GM18867 (cell line): ENCODE measurements around the gene USP4.
"Not testable (repeated sequence)": the region's sequence is repeated elsewhere in the genome, so short reads cannot be mapped to it uniquely, and the experiment has no call there.

Experiments
- ATAC-seq: cut with Tn5 transposase; IDR thresholded peaks from one replicate; pipeline ENCODE4 v1.9.1; 2021; ENCODE audit warnings: mild to moderate bottlenecking, moderate library complexity; ENCODE audit not compliant: unreplicated experiment

Gene USP4

GRCh38 chr3:49351521-49352011 is 11.7 kb upstream of the USP4 start:
- ATAC-seq: no peak

DNA sequence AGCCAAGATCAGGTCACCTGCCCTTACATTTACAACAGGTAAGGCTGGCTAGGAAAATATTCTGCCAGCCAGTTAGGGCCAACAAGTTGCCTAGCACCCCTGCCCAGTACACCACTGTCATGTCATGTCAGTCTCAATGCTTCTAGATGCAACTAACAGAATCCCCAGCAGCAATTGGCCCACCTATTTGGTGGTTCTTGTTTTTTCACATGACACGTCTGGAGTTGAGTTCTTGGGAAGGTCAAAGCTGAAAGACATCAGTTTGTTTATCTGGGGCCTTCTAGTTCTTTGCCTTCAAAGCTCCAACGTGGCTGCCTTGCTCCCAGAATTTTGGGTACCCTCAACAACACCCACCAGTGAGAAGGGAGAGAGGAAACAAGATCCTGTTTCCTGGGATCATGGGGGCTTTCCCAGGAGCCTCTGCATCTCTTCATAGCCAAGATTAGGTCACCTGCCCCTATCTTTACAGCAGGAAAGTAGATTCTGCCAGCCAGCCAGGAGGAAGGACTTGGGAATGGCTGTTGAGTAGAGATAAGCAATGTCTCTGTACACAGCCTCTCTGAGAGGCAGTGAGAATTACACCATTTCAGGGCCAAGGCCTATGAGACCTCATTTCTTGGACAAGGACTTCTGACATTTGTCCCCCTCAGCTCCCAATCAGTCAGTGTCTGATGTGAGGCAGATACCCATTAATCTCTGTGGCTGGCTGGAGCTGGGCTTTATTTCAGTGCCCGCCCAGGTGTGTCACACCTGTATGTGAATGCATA is 9.7 kb upstream of the USP4 start:
- no peak for ATAC-seq

- not testable (repeated sequence) for ATAC-seq
These were observed 8.5 kb upstream of the USP4 start for GRCh38 chr3:49348361-49348760.

- ATAC-seq: no peak
These were observed 7.0 kb upstream of the USP4 start for GRCh38 chr3:49346797-49347251.

DNA sequence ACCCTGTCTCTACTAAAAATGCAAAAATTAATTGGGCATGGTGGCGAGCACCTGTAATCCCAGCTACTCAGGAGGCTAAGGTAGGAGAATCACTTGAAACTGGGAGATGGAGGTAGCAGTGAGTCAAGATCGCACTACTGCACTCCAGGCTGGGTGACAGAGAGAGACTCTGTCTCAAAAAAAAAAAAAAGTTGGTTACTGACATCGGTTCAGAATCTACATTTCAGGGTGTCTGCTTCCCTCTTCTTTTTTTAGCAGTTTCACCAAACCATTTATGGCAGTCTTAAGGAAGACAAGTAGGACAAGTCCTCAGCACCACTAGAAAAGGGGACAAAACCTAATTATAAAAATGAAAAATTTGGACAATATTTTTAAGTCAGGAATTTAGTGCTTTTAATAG is 3.3 kb upstream of the USP4 start:
- ATAC-seq: no peak

DNA sequence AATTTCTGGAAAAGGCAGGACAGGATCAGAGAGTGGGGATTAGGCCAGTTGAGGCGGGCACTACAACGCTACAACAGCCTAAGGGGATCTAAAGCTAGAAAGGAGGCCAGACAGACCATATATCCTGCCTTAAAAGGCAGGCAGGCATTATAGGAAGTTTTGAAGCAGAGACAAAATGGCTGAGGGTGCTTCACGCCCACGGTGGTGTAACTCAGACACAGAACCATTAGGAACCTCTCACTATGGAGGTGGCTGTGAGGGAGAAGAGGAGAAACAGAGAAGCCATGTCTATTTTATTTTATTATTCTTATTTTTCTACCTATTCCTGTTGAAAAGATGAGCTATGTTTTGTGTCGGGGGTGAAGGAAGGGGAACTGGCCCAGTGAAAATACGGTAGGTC is 2.1 kb upstream of the USP4 start:
- no peak for ATAC-seq

DNA sequence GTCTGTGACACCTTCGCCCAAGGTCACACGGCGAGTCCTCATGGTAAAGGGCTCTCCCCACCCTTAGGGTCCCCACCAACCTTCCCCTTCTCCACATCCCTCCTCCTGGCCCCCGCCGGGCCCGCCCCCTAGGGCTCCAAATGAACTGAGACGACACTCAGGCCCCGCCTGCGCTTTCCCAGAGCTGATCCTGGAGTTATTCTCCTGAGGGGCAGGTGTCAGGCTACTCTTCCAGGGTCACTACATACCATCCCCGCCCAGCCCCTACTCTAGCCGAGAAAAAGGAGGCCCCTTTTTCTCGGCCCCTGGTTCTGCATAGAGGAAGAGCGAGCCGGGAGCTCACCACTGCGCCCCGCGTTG is 292 bp downstream of the USP4 start:
- ATAC-seq: peak; percentile 6

DNA sequence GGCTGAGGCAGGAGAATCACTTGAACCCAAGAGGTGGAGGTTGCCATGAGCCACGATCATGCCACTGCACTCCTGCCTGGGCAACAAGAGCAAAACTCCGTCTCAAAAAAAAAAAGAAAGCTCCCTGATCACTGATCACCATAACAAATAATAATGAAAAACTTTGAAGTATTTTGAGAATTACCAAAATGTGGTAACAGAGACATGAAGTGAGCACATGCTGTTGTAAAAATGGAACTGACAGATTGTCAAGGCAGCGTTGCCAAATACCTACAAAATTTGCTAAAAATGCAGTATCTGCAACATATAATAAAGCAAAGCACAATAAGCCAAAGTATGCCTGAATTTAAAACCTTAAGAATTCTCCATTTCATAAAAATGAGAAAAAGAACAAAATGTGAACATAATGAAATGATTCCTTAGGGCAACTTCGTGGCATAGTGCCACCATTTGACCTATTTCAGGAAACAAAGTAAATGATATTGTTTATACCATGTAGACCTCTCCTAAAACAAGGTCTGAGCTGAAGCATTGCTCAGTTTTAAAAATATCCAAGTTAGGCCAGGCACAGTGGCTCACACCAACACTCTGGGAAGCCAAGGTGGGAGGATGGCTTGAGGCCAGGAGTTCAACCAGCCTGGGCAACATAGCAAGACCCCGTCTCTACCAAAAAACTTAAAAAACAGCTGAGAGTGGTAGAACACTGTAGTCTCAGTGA is 5.8 kb downstream of the USP4 start:
- ATAC-seq: no peak

DNA sequence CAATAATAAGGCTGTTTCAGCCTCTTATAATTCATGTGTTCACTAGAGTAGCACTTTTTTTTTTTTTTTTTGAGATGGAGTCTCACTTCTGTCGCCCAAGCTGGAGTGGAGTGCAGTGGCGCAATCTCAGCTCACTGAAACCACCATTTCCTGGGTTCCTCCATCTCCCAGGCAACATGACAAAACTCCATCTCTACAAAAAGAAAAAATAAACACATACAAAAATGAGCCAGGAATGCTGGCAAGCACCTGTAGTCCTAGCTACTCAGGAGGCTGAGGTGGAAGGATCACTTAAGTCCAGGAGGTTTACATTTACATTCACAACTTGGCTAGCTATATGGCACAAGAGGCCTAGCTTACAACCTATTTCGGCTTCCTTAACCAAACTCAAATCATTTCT is 6.8 kb downstream of the USP4 start:
- no peak for ATAC-seq

GRCh38 chr3:49329186-49329585 is 10.7 kb downstream of the USP4 start:
- ATAC-seq: no peak

DNA sequence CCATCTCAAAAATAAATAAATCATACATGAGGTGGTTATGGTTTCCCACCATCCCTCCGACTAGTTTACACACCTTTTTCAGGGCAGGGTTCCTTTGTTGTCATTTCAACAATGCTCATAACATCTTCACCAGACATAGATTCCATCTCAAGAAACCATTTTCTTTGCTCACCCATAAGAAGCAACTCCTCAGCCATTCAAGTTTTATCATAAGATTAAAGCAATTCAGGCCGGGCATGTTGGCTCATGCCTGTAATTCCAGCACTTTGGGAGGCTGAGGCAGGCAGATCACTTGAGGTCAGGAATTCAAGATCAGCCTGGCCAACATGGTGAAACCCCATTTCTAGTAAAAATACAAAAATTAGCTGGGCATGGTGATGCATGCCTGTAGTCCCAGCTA is 11.5 kb downstream of the USP4 start:
- not testable (repeated sequence) for ATAC-seq

DNA sequence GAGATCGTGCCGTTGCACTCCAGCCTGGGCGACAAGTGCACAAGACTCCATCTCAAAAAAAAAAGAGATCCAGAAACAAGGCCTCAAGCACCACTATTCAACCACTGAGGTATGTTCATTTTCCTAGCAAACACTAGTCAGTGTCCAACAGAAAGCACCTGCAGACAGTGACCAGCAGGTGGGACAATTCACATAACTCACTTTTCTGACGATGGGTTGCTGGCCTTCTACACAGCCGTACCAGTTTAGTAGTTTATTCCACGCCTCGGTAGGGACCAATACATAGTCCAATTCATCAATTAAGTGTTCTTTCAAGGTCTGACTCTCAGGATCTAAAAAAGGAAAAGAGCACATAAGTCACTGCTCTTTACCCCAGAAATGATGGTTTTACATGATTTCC is 12.4 kb downstream of the USP4 start:
- ATAC-seq: no peak

DNA sequence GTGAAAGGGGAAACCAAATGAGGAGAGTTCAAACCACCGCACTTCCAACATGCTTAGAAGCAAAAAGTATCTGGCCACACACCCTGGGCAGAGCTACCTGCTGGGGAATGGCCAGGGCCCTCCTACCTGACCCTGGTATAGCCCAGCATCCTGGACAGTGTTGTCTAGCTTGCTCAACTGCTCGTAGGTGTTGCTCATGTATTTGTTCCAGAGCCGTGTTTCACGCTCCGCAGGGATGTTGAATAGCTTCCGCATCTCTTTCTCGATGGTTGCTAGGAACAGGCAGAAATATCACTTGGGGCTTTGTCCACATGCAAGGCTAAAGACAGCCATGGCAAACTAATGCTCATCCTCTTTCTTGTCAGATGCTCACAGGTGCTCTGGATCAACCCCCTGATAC is 15.1 kb downstream of the USP4 start:
- ATAC-seq: no peak

DNA sequence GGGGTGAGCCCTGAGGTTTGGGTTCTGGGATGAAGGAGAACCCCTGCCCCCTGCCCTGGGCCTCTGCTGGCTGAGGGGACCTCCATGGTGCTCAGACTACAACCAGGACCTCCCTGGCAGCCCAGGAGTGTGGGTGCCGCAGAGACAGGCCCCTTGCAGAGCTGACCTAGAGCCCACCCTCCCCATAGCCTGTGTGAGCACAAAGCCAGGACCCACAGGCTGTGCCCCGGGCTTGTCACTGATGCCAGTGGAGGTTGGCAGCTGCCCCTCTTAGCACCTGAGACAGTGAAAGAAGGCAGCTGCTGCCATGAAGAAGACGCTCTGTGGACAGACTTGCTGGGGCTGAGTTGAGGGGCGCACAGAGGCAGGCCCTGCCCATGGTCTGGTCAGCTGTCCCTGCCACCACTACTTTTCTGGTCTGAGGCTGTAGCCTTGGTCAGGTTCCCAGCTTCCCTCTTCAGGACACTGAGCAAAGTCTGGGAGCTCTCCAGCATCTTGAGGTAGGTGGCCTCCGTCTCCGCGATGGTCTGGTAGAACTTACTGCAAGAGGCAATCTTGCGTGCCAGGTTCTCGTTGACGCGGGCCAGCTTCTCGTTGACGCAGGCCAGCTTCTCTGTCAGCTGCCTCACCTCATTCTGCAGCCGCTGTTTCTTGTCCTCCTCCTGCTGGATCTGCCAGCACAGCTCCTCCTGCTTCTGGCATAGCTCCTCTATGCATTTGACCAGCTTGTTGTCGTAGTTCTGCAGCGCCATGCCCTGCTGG is 23.0 kb downstream of the USP4 start:
- ATAC-seq: no peak

DNA sequence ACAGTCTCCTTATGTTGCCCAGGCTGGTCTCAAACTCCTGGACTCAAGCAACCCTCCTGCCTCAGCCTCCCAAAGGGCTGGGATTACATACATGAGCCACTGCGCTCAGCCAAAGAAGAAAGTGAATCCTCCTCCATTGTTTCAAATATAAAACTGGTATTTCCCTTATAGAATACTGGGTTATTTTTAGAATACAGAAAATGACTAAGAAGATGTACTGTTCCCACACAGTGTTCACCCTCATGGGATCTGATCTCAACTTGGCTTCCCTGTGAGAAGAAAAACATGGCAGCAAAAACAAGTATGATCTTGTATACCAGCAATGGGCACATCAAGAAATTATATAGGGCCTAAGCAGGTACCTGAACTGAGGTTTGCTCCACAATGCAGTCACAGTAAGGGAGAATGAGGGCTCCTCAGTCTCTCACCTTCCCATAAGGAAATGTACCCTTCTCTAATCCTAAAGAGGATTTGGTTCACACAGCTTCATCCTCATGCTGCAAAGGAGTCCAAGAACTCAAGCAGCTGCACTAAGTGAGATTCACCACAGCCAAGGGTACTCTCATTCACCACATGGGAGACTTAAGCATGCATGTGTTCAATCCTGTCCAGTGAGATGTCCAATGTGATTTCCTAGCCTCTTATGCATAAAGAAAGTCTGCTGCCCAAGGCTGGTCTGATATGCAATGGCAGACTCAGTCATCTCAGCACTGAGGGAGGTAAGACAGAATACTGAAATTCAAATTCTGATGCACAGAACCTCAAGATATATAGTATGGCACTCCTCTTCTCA is 25.8 kb downstream of the USP4 start:
- ATAC-seq: no peak

- no peak for ATAC-seq
These were observed 28.6 kb downstream of the USP4 start for GRCh38 chr3:49311283-49311682.

GRCh38 chr3:49310677-49311076 is 29.2 kb downstream of the USP4 start:
- ATAC-seq: no peak

DNA sequence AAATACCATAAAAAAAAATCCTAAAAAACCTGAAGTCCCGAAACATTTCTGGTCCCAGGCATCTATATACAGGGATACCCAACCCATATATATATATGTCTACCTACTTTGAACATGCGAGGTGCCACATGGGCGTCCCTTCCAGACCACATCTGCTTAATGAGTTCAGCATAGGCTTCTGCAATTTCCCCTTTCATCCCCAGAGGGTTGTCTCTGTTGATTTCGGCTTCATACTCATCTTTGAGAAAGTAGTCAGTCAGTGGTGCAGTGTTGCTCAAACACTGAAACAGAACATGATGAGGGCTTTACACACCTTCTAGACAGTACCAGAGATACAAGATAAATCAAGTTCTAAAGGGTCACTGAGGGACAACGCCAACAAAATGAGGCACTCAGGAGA is 34.2 kb downstream of the USP4 start:
- ATAC-seq: no peak

GRCh38 chr3:49302613-49303012 is 37.2 kb downstream of the USP4 start:
- ATAC-seq: no peak

DNA sequence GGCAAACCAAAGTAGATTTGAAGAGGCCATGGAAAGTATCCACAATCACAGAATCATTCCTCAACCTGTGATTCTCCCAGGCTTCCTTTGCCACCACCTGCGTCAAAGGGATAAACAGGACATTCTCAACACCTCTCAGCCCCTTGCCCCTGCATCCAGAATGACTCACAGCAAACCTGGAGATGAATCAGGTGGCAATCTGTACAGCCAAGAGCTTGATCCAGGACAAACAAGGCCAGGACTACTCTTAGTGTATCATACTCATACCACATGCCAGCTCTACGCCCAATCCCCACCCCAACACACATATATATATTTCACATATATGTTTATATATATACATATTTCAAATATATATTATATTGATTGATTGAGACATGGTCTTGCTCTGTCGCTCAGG is 39.3 kb downstream of the USP4 start:
- ATAC-seq: no peak

GRCh38 chr3:49298511-49298910 is 41.3 kb downstream of the USP4 start:
- ATAC-seq: no peak
